K562 (cell line): ENCODE data around the gene ZDHHC5. TPM values are rescaled to one million over a fixed set of nuclear protein-coding genes. Genes with fewer than 3 reads are reported as not detected.
A peak's percentile ranks its signal among the peaks of the same experiment; 100 is the strongest.

Source experiments
- ADNP ChIP-seq: fragments of 200-800 bp; sonication (Bioruptor generic); IDR thresholded peaks from 2 replicates; pipeline ENCODE4 v1.6.1; 2016; ENCODE audit warnings: missing genetic modification characterization, missing compliant biosample characterization
- FUS ChIP-seq: fragments of 200-400 bp; formaldehyde crosslinking; optimal IDR thresholded peaks from 2 replicates; pipeline ENCODE3; 2017; ENCODE audit warnings: low read depth, low read length
- GABPB2 ChIP-seq: fragments of 250-450 bp; sonication (Bioruptor Pico); conservative IDR thresholded peaks from 2 replicates; pipeline ENCODE4 v1.5.1; 2021; ENCODE audit warnings: mild to moderate bottlenecking
- IRF2 ChIP-seq: sonication (generic); formaldehyde crosslinking; IDR thresholded peaks from 2 replicates; pipeline ENCODE4 v1.8.1; 2022; ENCODE audit warnings: mild to moderate bottlenecking, missing genetic modification reagents
- MEF2D ChIP-seq: conservative IDR thresholded peaks from 2 replicates; pipeline ENCODE4 v1.6.1; 2016; ENCODE audit warnings: low read depth, missing genetic modification characterization, missing compliant biosample characterization
- MXI1 ChIP-seq: IDR thresholded peaks from 2 replicates; pipeline ENCODE4 v1.6.1; 2011; ENCODE audit warnings: low read depth, mild to moderate bottlenecking, improper control_type of control experiment, low read length
- NR0B1 ChIP-seq: fragments of 450-650 bp; IDR thresholded peaks from one replicate; pipeline ENCODE4 v1.6.1; 2018; ENCODE audit warnings: mild to moderate bottlenecking, moderate library complexity; ENCODE audit not compliant: partially characterized antibody
- PYGO2 ChIP-seq: fragments of 450-650 bp; IDR thresholded peaks from 2 replicates; pipeline ENCODE4 v1.6.1; 2016; ENCODE audit warnings: mild to moderate bottlenecking, missing genetic modification characterization, moderate library complexity, missing compliant biosample characterization
- RHOXF2B ChIP-seq: fragments of 250-450 bp; sonication (Bioruptor Pico); conservative IDR thresholded peaks from 2 replicates; pipeline ENCODE4 v1.5.1; 2021
- SAFB2 ChIP-seq: fragments of 200-400 bp; formaldehyde crosslinking; IDR thresholded peaks from 2 replicates; pipeline ENCODE4 v1.6.1; 2018; ENCODE audit warnings: borderline replicate concordance, low read length, low read depth, moderate library complexity; ENCODE audit not compliant: severe bottlenecking
- SIN3B ChIP-seq: fragments of 450-650 bp; IDR thresholded peaks from 2 replicates; pipeline ENCODE4 v1.6.1; 2017; ENCODE audit warnings: low read depth, mild to moderate bottlenecking, moderate library complexity
- STAG1 ChIP-seq: sonication (generic); formaldehyde crosslinking; IDR thresholded peaks from 2 replicates; pipeline ENCODE4 v1.5.0; 2020; ENCODE audit warnings: missing genetic modification reagents, borderline replicate concordance
- ZNF77 ChIP-seq: fragments of 250-450 bp; sonication (Bioruptor Pico); IDR thresholded peaks from 2 replicates; pipeline ENCODE4 v1.5.0; 2020
- ZSCAN32 ChIP-seq: fragments of 450-650 bp; formaldehyde crosslinking; IDR thresholded peaks from 2 replicates; pipeline ENCODE4 v1.4.0; 2020; ENCODE audit warnings: mild to moderate bottlenecking, moderate library complexity
- polyA plus RNA-seq, 8 experiments: library from polyadenylated mRNA; depleted of rRNA in 4 of 8; stranded (reverse) in 5 of 8; unstranded in 3 of 8; fragments of >200 nt; fragmentation: Nextera tagmentation in 2 of 8; fragmentation: Illumina TruSeq in 1 of 8; extraction: Ambion mirVana in 2 of 8; extraction: Trizol in 1 of 8; gene quantifications; 2 replicates each; pipeline versions ENCODE4 v1.2.1 to v1.2.3, GENCODE V29; 2011 to 2014; ENCODE audit warnings: inconsistent platforms in 1 of 8, missing spikeins in 1 of 8
- total RNA-seq, 7 experiments: library from RNA; depleted of rRNA in 6 of 7; stranded (reverse); fragments of >200 nt in 6 of 7; fragmentation: Illumina TruSeq in 2 of 7; extraction: Trizol in 2 of 7; gene quantifications; 2 replicates each; pipeline versions ENCODE4 v1.2.1 to v1.2.3, GENCODE V29; 2011 to 2021; ENCODE audit warnings: low replicate concordance in 1 of 7
- TF ChIP-seq, protein P1 (sequence below): fragments of 450-650 bp; formaldehyde crosslinking; conservative IDR thresholded peaks from 2 replicates; pipeline ENCODE4 v1.4.0; 2022; ENCODE audit warnings: mild to moderate bottlenecking, missing genetic modification characterization
- TF ChIP-seq, protein P2 (sequence below): sonication (generic); formaldehyde crosslinking; IDR thresholded peaks from 2 replicates; pipeline ENCODE4 v1.8.0; 2022; ENCODE audit warnings: mild to moderate bottlenecking, missing genetic modification reagents
- TF ChIP-seq, protein P3 (sequence below): fragments of 250-450 bp; sonication (Bioruptor Pico); IDR thresholded peaks from 2 replicates; pipeline ENCODE4 v1.5.0; 2022; ENCODE audit warnings: mild to moderate bottlenecking

The ZDHHC5 gene
- total and polyA plus RNA-seq, 9 of the 15 experiments (the other 6 are each of a cell fraction or from before 2014, with no cell fraction given), result 3.8 to 64.2 (median 35.9) TPM

DNA sequence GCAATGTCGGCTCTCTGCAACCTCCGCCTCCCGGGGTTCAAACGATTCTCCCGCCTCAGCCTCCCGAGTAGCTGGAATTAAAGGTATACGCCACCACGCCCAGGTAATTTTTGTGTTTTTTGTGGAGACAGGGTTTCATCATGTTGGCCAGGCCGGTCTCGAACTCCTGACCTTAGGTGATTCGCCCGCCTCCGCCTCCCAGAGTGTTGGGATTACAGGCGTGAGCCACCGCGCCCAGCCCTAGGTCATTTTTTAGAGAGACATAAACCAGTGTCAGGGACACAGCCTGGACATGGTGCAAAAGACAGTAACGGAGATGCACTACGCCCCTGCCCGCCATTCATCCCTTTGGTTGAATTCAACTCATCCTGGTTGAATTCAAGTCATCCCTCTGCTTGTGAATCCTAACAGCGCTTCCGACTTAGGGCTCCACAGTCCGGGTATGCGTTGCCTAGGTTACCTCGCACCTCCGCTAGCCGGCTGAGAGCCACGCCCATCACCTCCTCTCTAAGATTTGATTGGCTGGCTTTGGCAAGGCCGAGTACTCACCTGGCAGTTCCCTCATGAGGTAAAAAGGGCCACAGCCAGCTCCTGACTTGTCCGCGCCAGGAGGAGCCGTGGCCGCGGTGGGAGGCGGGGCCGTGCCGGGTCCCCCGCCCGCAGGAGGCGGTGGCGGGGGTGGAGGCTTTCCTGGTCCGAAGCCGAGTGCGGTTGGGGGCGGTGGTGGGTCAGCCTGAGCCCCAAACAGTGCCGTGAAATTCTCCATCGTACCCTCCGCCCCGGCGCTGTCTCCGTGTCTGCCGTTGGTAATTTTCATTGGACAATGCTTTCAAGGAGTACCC lies 43.7 kb downstream of the ZDHHC5 start, which contains the start of gene MED19 (continued):
- TF ChIP-seq, protein P1, sequence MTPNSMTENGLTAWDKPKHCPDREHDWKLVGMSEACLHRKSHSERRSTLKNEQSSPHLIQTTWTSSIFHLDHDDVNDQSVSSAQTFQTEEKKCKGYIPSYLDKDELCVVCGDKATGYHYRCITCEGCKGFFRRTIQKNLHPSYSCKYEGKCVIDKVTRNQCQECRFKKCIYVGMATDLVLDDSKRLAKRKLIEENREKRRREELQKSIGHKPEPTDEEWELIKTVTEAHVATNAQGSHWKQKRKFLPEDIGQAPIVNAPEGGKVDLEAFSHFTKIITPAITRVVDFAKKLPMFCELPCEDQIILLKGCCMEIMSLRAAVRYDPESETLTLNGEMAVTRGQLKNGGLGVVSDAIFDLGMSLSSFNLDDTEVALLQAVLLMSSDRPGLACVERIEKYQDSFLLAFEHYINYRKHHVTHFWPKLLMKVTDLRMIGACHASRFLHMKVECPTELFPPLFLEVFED (CRISPR knock-in tag), result no peak
- TF ChIP-seq, protein P2, sequence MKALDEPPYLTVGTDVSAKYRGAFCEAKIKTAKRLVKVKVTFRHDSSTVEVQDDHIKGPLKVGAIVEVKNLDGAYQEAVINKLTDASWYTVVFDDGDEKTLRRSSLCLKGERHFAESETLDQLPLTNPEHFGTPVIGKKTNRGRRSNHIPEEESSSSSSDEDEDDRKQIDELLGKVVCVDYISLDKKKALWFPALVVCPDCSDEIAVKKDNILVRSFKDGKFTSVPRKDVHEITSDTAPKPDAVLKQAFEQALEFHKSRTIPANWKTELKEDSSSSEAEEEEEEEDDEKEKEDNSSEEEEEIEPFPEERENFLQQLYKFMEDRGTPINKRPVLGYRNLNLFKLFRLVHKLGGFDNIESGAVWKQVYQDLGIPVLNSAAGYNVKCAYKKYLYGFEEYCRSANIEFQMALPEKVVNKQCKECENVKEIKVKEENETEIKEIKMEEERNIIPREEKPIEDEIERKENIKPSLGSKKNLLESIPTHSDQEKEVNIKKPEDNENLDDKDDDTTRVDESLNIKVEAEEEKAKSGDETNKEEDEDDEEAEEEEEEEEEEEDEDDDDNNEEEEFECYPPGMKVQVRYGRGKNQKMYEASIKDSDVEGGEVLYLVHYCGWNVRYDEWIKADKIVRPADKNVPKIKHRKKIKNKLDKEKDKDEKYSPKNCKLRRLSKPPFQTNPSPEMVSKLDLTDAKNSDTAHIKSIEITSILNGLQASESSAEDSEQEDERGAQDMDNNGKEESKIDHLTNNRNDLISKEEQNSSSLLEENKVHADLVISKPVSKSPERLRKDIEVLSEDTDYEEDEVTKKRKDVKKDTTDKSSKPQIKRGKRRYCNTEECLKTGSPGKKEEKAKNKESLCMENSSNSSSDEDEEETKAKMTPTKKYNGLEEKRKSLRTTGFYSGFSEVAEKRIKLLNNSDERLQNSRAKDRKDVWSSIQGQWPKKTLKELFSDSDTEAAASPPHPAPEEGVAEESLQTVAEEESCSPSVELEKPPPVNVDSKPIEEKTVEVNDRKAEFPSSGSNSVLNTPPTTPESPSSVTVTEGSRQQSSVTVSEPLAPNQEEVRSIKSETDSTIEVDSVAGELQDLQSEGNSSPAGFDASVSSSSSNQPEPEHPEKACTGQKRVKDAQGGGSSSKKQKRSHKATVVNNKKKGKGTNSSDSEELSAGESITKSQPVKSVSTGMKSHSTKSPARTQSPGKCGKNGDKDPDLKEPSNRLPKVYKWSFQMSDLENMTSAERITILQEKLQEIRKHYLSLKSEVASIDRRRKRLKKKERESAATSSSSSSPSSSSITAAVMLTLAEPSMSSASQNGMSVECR, result peak; percentile 85
- no peak for TF ChIP-seq PYGO2
- TF ChIP-seq ZSCAN32 (CRISPR knock-in tag), result no peak
- no peak for TF ChIP-seq FUS
- TF ChIP-seq, protein P3, sequence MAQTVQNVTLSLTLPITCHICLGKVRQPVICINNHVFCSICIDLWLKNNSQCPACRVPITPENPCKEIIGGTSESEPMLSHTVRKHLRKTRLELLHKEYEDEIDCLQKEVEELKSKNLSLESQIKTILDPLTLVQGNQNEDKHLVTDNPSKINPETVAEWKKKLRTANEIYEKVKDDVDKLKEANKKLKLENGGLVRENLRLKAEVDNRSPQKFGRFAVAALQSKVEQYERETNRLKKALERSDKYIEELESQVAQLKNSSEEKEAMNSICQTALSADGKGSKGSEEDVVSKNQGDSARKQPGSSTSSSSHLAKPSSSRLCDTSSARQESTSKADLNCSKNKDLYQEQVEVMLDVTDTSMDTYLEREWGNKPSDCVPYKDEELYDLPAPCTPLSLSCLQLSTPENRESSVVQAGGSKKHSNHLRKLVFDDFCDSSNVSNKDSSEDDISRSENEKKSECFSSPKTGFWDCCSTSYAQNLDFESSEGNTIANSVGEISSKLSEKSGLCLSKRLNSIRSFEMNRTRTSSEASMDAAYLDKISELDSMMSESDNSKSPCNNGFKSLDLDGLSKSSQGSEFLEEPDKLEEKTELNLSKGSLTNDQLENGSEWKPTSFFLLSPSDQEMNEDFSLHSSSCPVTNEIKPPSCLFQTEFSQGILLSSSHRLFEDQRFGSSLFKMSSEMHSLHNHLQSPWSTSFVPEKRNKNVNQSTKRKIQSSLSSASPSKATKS (CRISPR knock-in tag), result no peak
- TF ChIP-seq MEF2D (tag), result no peak
- TF ChIP-seq RHOXF2B (CRISPR knock-in tag), result no peak
- TF ChIP-seq IRF2 (CRISPR knock-in tag), result no peak
- TF ChIP-seq GABPB2 (CRISPR knock-in tag), result no peak
- TF ChIP-seq NR0B1, result no peak
- no peak for TF ChIP-seq ZNF77 (CRISPR knock-in tag)
- TF ChIP-seq STAG1 (CRISPR knock-in tag), result no peak
- TF ChIP-seq SAFB2, result no peak
- peak; percentile 60 for TF ChIP-seq SIN3B
- no peak for TF ChIP-seq ADNP (tag)
- 0 out of 2 replicates have a peak, but pooled peaks have one; percentile 31 for TF ChIP-seq MXI1
